ENCODE results near the gene SELENOF.
A peak's percentile ranks its signal among the peaks of the same experiment; 100 is the strongest.

Gene SELENOF

DNA sequence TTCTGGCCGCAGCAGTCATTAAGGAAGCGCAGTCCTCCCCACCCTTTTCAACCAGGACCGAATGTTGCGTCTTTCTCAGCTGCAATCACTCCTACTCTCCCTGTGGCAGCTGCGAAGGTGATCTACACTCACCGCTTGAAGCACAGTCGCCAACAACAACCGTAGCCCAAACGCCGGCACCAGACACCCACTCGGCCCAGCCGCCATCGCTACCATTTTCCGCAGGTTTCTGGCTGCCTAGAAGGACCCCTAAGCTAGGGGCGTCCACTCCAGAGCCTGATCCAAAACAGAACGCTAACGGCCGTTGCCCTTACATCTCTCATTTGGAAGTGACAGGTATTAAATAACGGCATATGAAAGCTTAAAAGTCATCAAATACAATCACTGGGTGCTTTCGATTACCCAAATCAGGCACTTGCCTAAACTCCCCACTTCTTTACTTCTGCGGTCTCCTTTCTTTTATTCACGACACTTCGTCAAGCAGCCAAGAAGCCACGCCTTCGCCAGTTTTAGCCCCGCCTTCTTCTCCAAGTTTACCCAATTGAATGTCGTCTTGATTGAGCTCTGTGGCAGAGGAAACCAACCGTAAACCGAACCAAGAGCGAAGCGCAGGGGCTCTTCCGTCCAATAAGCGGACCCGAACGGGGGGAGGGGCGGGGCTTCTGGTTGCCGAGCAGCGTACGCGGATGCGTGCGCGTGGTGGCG lies at the start of gene SELENOF:
Gene SELENOF (minus strand): TSS at position 231 of the 705 bp plus-strand sequence. CDS start 15 bp downstream, at position 216.
- no peaks in the 10 kb centered on the region for H3K27me3 ChIP-seq (ENCODE audit: control insufficient read depth, insufficient read depth, low read length)
- H3K4me3 ChIP-seq (ENCODE audit: low read depth, low read length) = peak within 1 kb of the TSS; percentile 97
- peaks cover 14% of the 10 kb centered on the region; the same call in 1 of the 2 replicates for H3K36me3 ChIP-seq (ENCODE audit: control insufficient read depth, insufficient read depth, low read length)
- no peaks in the 10 kb centered on the region for H3K9me3 ChIP-seq (ENCODE audit: control insufficient read depth, insufficient read depth, low read length)
- H3K4me1 ChIP-seq (ENCODE audit: control insufficient read depth, insufficient read depth, low read length) = peaks cover 13% of the 10 kb centered on the region; the same call in 1 of the 2 replicates
- peak within 1 kb of the TSS; percentile 90 for H3K9ac ChIP-seq (ENCODE audit: low read depth, low read length)
- H3K27ac ChIP-seq (ENCODE audit: low read depth, low read length) = peak within 1 kb of the TSS; percentile 97

DNA sequence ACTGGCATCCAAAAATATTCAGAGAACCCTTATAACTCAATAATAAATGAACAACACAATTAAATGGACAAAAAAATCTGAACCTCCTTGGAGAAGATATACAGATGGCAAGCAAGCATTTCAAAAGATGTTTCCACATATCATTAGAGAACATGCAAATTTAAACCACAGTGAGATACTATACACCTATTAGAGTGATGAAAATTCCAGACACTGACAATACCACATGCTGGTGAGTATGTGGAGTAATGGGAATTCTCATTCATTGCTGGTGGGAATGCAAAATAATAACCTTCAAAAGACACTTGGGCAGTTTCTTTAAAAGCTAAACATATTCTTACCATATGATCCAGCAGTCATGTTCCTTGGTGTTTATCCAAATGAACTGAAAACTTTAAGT lies 46.6 kb upstream of the SELENOF start:
- H3K36me3 ChIP-seq (ENCODE audit: control insufficient read depth, insufficient read depth, low read length) = no peaks in the 10 kb centered on the region
- H3K9ac ChIP-seq (ENCODE audit: low read depth, low read length) = no peak overlapping the region
- no peaks in the 10 kb centered on the region for H3K27me3 ChIP-seq (ENCODE audit: control insufficient read depth, insufficient read depth, low read length)

DNA sequence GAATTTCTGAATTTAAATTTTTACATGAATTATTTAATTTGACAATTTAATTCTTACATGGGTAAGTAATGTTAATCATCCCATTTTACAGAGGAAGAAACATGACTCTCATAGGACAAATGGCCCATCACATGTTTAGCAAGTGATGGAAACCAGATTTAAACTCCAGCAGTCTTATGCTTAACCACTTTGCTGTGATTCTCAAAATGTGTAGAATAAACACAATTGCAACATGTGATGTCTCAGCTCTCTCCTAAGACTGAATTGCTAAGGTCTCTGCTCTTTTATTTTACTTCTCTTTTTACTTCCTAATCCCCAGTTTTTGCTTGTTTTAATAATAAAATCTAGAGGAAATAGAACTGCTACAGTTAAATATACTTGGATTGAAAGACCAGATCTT lies 43.3 kb upstream of the SELENOF start:
- Histone ChIP-seq H3K36me3 (ENCODE audit: control insufficient read depth, insufficient read depth, low read length) (no peaks in the 10 kb centered on the region), H3K27me3 (ENCODE audit: control insufficient read depth, insufficient read depth, low read length) (no peaks in the 10 kb centered on the region), H3K4me3 (ENCODE audit: low read depth, low read length) (no peak overlapping the region), H3K27ac (ENCODE audit: low read depth, low read length) (no peak overlapping the region), H3K9ac (ENCODE audit: low read depth, low read length) (no peak overlapping the region), H3K9me3 (ENCODE audit: control insufficient read depth, insufficient read depth, low read length) (no peaks in the 10 kb centered on the region), H3K4me1 (ENCODE audit: control insufficient read depth, insufficient read depth, low read length) (no peaks in the 10 kb centered on the region)

More for the DNA sequence above, 46.6 kb upstream of the SELENOF start:
- no peaks in the 10 kb centered on the region for H3K9me3 ChIP-seq (ENCODE audit: control insufficient read depth, insufficient read depth, low read length)
- H3K4me1 ChIP-seq (ENCODE audit: control insufficient read depth, insufficient read depth, low read length) = no peaks in the 10 kb centered on the region
- H3K27ac ChIP-seq (ENCODE audit: low read depth, low read length) = no peak overlapping the region
- no peak overlapping the region for H3K4me3 ChIP-seq (ENCODE audit: low read depth, low read length)

DNA sequence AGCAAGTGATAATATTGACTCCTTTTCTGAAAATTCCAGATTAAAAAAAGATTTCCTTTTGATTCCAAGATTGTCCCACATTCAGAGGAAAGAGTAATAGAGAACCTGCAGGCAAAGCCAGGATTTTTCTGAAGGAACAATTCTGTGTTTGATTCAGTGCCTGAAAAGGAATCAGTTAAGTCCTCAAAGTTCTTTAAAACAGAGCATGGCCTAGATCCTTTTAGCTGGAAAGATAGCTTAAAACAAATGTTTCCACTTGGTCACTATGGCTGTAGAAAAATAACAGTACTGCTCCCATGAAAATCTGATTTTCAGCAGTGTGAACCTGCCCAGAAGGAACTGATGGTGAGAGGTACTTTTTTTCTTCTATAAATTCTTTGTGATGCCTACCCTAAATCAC lies 42.3 kb upstream of the SELENOF start:
- no peak overlapping the region for H3K4me3 ChIP-seq (ENCODE audit: low read depth, low read length)
- no peak overlapping the region for H3K9ac ChIP-seq (ENCODE audit: low read depth, low read length)
- peaks cover 4% of the 10 kb centered on the region for H3K4me1 ChIP-seq (ENCODE audit: control insufficient read depth, insufficient read depth, low read length)
- H3K36me3 ChIP-seq (ENCODE audit: control insufficient read depth, insufficient read depth, low read length) = no peaks in the 10 kb centered on the region
- no peaks in the 10 kb centered on the region for H3K27me3 ChIP-seq (ENCODE audit: control insufficient read depth, insufficient read depth, low read length)
- no peak overlapping the region for H3K27ac ChIP-seq (ENCODE audit: low read depth, low read length)
- H3K9me3 ChIP-seq (ENCODE audit: control insufficient read depth, insufficient read depth, low read length) = no peaks in the 10 kb centered on the region

DNA sequence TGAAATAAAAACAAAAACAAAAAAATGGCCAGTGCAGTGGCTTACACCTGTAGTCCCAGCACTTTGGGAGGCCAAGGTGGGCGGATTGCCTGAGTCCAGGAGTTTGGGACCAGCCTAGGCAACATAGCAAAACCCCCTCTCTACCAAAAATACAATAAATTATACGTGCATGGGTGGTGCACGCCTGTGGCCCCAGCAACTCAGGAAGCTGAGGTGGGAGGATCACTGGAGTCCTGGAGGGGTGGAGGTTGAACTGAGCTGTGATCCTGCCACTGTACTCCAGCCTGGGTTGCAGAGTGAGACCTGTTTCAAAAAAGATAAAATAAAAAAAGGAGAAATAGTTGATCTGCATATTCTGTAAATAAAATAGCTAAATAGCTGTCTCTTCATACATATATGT lies 41.8 kb upstream of the SELENOF start:
- no peaks in the 10 kb centered on the region for H3K36me3 ChIP-seq (ENCODE audit: control insufficient read depth, insufficient read depth, low read length)
- no peak overlapping the region for H3K4me3 ChIP-seq (ENCODE audit: low read depth, low read length)
- H3K4me1 ChIP-seq (ENCODE audit: control insufficient read depth, insufficient read depth, low read length) = peaks cover 10% of the 10 kb centered on the region
- H3K27me3 ChIP-seq (ENCODE audit: control insufficient read depth, insufficient read depth, low read length) = no peaks in the 10 kb centered on the region
- no peaks in the 10 kb centered on the region for H3K9me3 ChIP-seq (ENCODE audit: control insufficient read depth, insufficient read depth, low read length)
- no peak overlapping the region for H3K27ac ChIP-seq (ENCODE audit: low read depth, low read length)
- no peak overlapping the region for H3K9ac ChIP-seq (ENCODE audit: low read depth, low read length)

DNA sequence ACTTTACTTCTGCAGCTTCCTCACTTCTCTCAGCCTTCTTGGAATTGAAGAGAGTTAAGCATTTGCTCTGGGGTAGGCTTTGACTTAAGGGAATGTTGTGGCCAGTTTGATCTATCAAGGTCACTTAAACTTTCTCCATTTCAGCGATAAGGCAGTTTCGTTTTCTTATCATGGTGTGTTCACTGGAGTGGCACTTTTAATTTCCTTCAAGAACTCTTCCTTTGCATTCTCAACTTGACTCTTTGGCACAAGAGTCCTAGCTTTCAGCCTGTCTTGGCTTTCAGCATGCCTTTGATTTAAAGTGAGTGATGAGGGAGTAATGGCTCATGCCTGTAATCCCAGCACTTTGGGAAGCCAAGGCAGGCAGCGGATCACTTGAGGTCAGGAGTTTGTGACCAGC lies 39.2 kb upstream of the SELENOF start:
- H3K27ac ChIP-seq (ENCODE audit: low read depth, low read length) = no peak overlapping the region
- no peak overlapping the region for H3K4me3 ChIP-seq (ENCODE audit: low read depth, low read length)

DNA sequence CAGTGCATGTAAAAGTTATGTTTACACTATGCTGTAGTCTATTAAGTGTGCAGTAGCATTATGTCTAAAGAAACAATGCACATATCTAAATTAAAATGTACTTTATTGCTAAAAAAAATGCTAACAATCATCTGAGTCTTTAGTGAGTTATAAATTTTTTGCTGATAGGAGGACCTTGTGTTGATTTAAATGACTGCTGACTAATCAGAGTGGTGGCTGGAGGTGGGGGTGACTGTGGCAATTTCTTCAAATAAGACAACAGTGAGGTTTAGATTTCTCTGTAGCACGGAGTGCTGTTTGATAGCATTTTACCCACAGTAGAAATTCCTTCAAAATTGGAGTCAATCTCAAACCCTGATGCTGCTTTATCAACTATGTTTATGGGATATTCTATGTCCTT lies 37.5 kb upstream of the SELENOF start:
- no peak overlapping the region for H3K9ac ChIP-seq (ENCODE audit: low read depth, low read length)

More for the DNA sequence above, 39.2 kb upstream of the SELENOF start:
- Histone ChIP-seq H3K9me3 (ENCODE audit: control insufficient read depth, insufficient read depth, low read length) (no peaks in the 10 kb centered on the region), H3K36me3 (ENCODE audit: control insufficient read depth, insufficient read depth, low read length) (no peaks in the 10 kb centered on the region), H3K9ac (ENCODE audit: low read depth, low read length) (no peak overlapping the region), H3K4me1 (ENCODE audit: control insufficient read depth, insufficient read depth, low read length) (peaks cover 13% of the 10 kb centered on the region), H3K27me3 (ENCODE audit: control insufficient read depth, insufficient read depth, low read length) (no peaks in the 10 kb centered on the region)

DNA sequence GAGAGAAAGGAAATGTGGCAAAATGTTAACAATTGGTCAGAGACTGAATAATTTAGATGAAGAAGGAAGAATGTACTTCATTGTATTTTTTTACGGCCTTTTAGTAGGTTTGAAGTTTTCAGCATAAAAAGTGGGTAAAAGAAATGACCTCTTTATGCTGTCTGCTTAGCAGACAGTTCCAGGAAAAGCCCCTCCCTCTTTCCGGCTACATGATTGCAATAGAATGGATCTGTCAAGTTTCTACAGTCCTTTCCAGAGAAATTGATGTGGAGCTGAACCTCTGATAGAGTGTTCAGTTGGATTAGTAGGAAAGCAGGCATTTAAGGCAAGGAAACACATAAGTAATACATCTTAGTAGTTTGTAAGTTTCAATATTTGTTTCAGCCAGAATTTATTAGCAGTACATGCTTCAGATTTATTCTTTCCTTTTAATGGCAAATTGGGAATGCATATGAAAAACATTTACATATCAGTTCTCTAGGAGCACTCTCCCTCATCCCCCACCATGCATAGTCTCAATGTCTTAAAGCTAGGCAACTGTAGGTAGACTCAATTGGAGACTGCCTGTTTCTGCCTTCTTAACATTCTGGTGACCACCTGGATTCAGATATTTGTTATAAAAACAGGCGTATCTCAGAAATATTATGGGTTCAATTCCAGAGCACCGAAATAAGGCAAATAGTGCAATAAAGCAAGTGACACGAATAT lies 36.9 kb upstream of the SELENOF start:
- peaks cover 13% of the 10 kb centered on the region for H3K4me1 ChIP-seq (ENCODE audit: control insufficient read depth, insufficient read depth, low read length)
- no peak overlapping the region for H3K9ac ChIP-seq (ENCODE audit: low read depth, low read length)
- no peak overlapping the region for H3K4me3 ChIP-seq (ENCODE audit: low read depth, low read length)
- H3K27me3 ChIP-seq (ENCODE audit: control insufficient read depth, insufficient read depth, low read length) = no peaks in the 10 kb centered on the region
- no peaks in the 10 kb centered on the region for H3K36me3 ChIP-seq (ENCODE audit: control insufficient read depth, insufficient read depth, low read length)
- no peak overlapping the region for H3K27ac ChIP-seq (ENCODE audit: low read depth, low read length)
- H3K9me3 ChIP-seq (ENCODE audit: control insufficient read depth, insufficient read depth, low read length) = no peaks in the 10 kb centered on the region

More for the DNA sequence above, 37.5 kb upstream of the SELENOF start:
- no peaks in the 10 kb centered on the region for H3K36me3 ChIP-seq (ENCODE audit: control insufficient read depth, insufficient read depth, low read length)
- H3K4me1 ChIP-seq (ENCODE audit: control insufficient read depth, insufficient read depth, low read length) = peaks cover 13% of the 10 kb centered on the region
- no peaks in the 10 kb centered on the region for H3K9me3 ChIP-seq (ENCODE audit: control insufficient read depth, insufficient read depth, low read length)
- no peak overlapping the region for H3K27ac ChIP-seq (ENCODE audit: low read depth, low read length)
- H3K4me3 ChIP-seq (ENCODE audit: low read depth, low read length) = no peak overlapping the region
- no peaks in the 10 kb centered on the region for H3K27me3 ChIP-seq (ENCODE audit: control insufficient read depth, insufficient read depth, low read length)

DNA sequence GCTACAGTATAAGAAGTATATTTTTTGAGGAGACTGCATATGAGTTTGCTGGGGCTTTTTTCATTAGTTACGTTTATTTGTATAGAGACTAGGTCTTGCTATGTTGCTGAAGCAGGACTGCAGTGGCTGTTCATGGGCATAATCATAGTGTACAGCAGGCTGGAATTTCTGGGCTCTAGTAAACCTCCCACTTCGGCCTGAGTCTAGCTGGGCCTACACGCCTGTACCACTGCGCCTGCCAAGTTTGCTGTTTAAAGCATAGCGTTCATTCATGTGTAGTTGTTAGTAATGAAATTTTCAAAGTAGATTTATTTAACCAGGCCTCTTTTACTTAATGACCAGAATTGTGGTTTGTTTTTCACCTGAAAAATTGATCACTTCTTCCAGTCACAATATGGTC lies 34.3 kb upstream of the SELENOF start:
- Histone ChIP-seq H3K4me1 (ENCODE audit: control insufficient read depth, insufficient read depth, low read length) (peaks cover 13% of the 10 kb centered on the region), H3K27me3 (ENCODE audit: control insufficient read depth, insufficient read depth, low read length) (no peaks in the 10 kb centered on the region), H3K27ac (ENCODE audit: low read depth, low read length) (no peak overlapping the region), H3K9me3 (ENCODE audit: control insufficient read depth, insufficient read depth, low read length) (no peaks in the 10 kb centered on the region), H3K36me3 (ENCODE audit: control insufficient read depth, insufficient read depth, low read length) (no peaks in the 10 kb centered on the region), H3K4me3 (ENCODE audit: low read depth, low read length) (no peak overlapping the region), H3K9ac (ENCODE audit: low read depth, low read length) (no peak overlapping the region)

DNA sequence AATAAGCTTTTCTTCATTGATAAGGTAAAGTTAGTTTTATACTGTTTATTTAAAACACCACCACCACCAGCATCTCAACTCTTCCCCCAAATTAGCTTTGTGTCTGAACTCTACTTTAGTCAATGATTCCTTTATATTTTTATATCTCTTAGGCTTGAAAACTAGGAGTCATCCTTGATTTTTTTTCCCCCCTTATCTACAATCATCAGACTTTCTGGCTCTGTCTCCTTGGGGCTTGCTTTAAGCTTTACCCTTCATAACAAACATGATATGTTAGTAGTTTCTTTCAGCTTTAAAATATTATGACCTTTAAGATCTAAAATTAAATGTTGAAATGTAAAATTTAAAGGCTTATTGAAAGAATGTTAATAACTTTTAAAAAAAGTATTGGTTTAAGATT lies 28.8 kb upstream of the SELENOF start:
- Histone ChIP-seq H3K27me3 (ENCODE audit: control insufficient read depth, insufficient read depth, low read length) (no peaks in the 10 kb centered on the region), H3K36me3 (ENCODE audit: control insufficient read depth, insufficient read depth, low read length) (no peaks in the 10 kb centered on the region), H3K9me3 (ENCODE audit: control insufficient read depth, insufficient read depth, low read length) (no peaks in the 10 kb centered on the region), H3K27ac (ENCODE audit: low read depth, low read length) (peak overlapping the region; percentile 14), H3K9ac (ENCODE audit: low read depth, low read length) (no peak overlapping the region), H3K4me1 (ENCODE audit: control insufficient read depth, insufficient read depth, low read length) (peaks cover 21% of the 10 kb centered on the region), H3K4me3 (ENCODE audit: low read depth, low read length) (no peak overlapping the region)

DNA sequence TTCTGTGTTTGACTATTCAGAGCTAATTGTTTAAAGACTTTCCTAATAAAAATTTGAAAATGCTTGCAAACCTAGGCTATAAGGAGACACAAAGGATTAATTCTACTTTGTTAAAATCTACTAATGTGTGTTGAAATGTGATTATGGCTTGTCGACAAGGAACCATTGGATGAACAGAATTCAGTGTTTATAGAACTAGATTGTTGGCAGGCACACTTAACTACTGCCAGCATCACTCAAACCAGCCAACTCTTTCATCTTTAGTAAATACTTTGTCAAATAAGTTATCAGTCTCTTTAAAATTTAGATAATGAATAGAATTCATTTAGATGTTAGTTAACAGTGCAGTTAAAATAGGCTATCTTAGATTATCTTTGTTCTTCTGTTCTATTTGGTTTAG lies 28.1 kb upstream of the SELENOF start:
- Histone ChIP-seq H3K27me3 (ENCODE audit: control insufficient read depth, insufficient read depth, low read length) (no peaks in the 10 kb centered on the region), H3K27ac (ENCODE audit: low read depth, low read length) (no peak overlapping the region), H3K4me1 (ENCODE audit: control insufficient read depth, insufficient read depth, low read length) (peaks cover 22% of the 10 kb centered on the region), H3K4me3 (ENCODE audit: low read depth, low read length) (no peak overlapping the region), H3K9me3 (ENCODE audit: control insufficient read depth, insufficient read depth, low read length) (no peaks in the 10 kb centered on the region), H3K36me3 (ENCODE audit: control insufficient read depth, insufficient read depth, low read length) (no peaks in the 10 kb centered on the region), H3K9ac (ENCODE audit: low read depth, low read length) (no peak overlapping the region)
